HG03175 (cell line): ENCODE data around the gene MRRF.

Experiments used
- ATAC-seq: cut with Tn5 transposase; IDR thresholded peaks from one replicate; pipeline ENCODE4 v1.9.1; 2021; ENCODE audit warnings: mild to moderate bottlenecking, moderate library complexity; ENCODE audit not compliant: unreplicated experiment

MRRF gene

GRCh38 chr9:122264360-122265148, at the start of gene MRRF, which contains the start of gene RBM18:
Gene MRRF, plus strand, starts transcription at chr9:122264882. Its CDS starts 6,010 bp downstream, at chr9:122270892.
Gene RBM18, minus strand, starts transcription at chr9:122264840. Its CDS starts 3,348 bp downstream, at chr9:122261492.
- ATAC-seq = peak; percentile 88

- ATAC-seq = no peak
Measured at GRCh38 chr9:122215663-122216062, 49.0 kb upstream of the MRRF start.

- ATAC-seq = no peak
Measured at GRCh38 chr9:122216138-122216797, 48.4 kb upstream of the MRRF start.

GRCh38 chr9:122216798-122217418, 47.8 kb upstream of the MRRF start:
- ATAC-seq = no peak

GRCh38 chr9:122217640-122218039, 47.0 kb upstream of the MRRF start:
- ATAC-seq = no peak

- no peak for ATAC-seq
Measured at GRCh38 chr9:122218071-122218934, 46.4 kb upstream of the MRRF start.

- ATAC-seq = no peak
Measured at GRCh38 chr9:122218935-122219855, 45.5 kb upstream of the MRRF start.

GRCh38 chr9:122219856-122220672, 44.6 kb upstream of the MRRF start:
- no peak for ATAC-seq

GRCh38 chr9:122220673-122221182, 44.0 kb upstream of the MRRF start:
- no peak for ATAC-seq

- no peak for ATAC-seq
Measured at GRCh38 chr9:122221183-122221811, 43.4 kb upstream of the MRRF start.

- no peak for ATAC-seq
Measured at GRCh38 chr9:122222791-122223190, 41.9 kb upstream of the MRRF start.

GRCh38 chr9:122223435-122223834, 41.2 kb upstream of the MRRF start:
- ATAC-seq = no peak

GRCh38 chr9:122225312-122226141, 39.2 kb upstream of the MRRF start:
- no peak for ATAC-seq

GRCh38 chr9:122226142-122226757, 38.4 kb upstream of the MRRF start:
- no peak for ATAC-seq

GRCh38 chr9:122226758-122227574, 37.7 kb upstream of the MRRF start:
- no peak for ATAC-seq

GRCh38 chr9:122227575-122227900, 37.1 kb upstream of the MRRF start:
- ATAC-seq = no peak
